Tibial nerve (tissue), 4 donors: ENCODE measurements around the gene KIF21B. TPM values are rescaled to one million over a fixed set of nuclear protein-coding genes. Genes with fewer than 3 reads are reported as not detected.

ENCODE experiments used
- DNase-seq, 2 donors: peaks; one replicate each; pipeline ENCODE4 v3.0.0-alpha.2; 2019; ENCODE audit warnings: low spot score in 2 of 2
- H3K27ac ChIP-seq, 4 donors: fragments of 200-600 bp; sonication (generic) in 3 of 4; one replicate each; pipeline ENCODE4 v1.5.1; 2017 to 2019; ENCODE audit warnings: mild to moderate bottlenecking in 1 of 4
- H3K27me3 ChIP-seq, 2 donors: fragments of 200-600 bp; sonication (generic) in 1 of 2; one replicate each; pipeline versions ENCODE4 v1.5.1 to v1.6.0; 2017 to 2019
- H3K36me3 ChIP-seq, 3 donors: fragments of 200-600 bp; sonication (generic); one replicate each; pipeline ENCODE4 v1.5.1; 2018 to 2019
- H3K4me1 ChIP-seq, 4 donors: fragments of 200-600 bp; sonication (generic) in 3 of 4; one replicate each; pipeline ENCODE4 v1.5.1; 2017 to 2019
- H3K4me3 ChIP-seq, 4 donors: fragments of 200-600 bp; sonication (generic) in 3 of 4; one replicate each; pipeline ENCODE4 v1.5.1; 2017 to 2019; ENCODE audit warnings: mild to moderate bottlenecking in 1 of 4, moderate library complexity in 1 of 4
- H3K9me3 ChIP-seq, 4 donors: fragments of 200-600 bp; sonication (generic) in 3 of 4; one replicate each; pipeline ENCODE4 v1.5.1; 2017 to 2019
- EP300 ChIP-seq, 2 donors: sonication (generic); formaldehyde crosslinking; IDR thresholded peaks; one replicate each; pipeline ENCODE4 v1.6.1; 2017; ENCODE audit warnings: antibody characterized with exemption in 2 of 2, mild to moderate bottlenecking in 1 of 2
- POLR2A ChIP-seq, 2 donors: fragments of 450-650 bp; IDR thresholded peaks; one replicate each; pipeline ENCODE4 v1.6.1; 2017; ENCODE audit warnings: antibody characterized with exemption in 2 of 2, mild to moderate bottlenecking in 2 of 2, moderate library complexity in 2 of 2
- WGBS, 2 donors: methylation state at CpG; one replicate each; pipeline ENCODE4 v1.1.5; 2018; 5-methylcytosine and 5-hydroxymethylcytosine counted together
- total RNA-seq, 4 donors: library from RNA; depleted of rRNA; stranded (reverse); fragments of >200 nt; gene quantifications; one replicate each; pipeline ENCODE4 v1.1.0, GENCODE V29; 2016
- TF ChIP-seq, protein P1 (sequence below), 5 experiments: fragments of 200-600 bp in 3 of 5; fragments of 450-650 bp in 2 of 5; sonication (generic) in 3 of 5; IDR thresholded peaks; one replicate each; pipeline ENCODE4 v1.5.1; 2016 to 2019; ENCODE audit warnings: antibody characterized with exemption in 5 of 5, mild to moderate bottlenecking in 3 of 5, moderate library complexity in 2 of 5

Gene KIF21B
- total RNA-seq, 4 donors from 2014 or later = 0.84 to 3.3 (median 2.6) TPM

GRCh38 chr1:201021630-201022492, 1.7 kb downstream of the KIF21B start:
- H3K27me3 ChIP-seq = no peaks in the 10 kb centered on the region
- no peaks in the 10 kb centered on the region for H3K36me3 ChIP-seq
- H3K27ac ChIP-seq = peak overlapping the region in 1 of 4 donors; percentile 82
- H3K4me1 ChIP-seq = peaks cover 0 to 65% (median 35%) of the 10 kb centered on the region in 4 donors
- no peak for TF ChIP-seq POLR2A (IDR thresholded peaks at IDR 0.05)
- TF ChIP-seq, protein P1, sequence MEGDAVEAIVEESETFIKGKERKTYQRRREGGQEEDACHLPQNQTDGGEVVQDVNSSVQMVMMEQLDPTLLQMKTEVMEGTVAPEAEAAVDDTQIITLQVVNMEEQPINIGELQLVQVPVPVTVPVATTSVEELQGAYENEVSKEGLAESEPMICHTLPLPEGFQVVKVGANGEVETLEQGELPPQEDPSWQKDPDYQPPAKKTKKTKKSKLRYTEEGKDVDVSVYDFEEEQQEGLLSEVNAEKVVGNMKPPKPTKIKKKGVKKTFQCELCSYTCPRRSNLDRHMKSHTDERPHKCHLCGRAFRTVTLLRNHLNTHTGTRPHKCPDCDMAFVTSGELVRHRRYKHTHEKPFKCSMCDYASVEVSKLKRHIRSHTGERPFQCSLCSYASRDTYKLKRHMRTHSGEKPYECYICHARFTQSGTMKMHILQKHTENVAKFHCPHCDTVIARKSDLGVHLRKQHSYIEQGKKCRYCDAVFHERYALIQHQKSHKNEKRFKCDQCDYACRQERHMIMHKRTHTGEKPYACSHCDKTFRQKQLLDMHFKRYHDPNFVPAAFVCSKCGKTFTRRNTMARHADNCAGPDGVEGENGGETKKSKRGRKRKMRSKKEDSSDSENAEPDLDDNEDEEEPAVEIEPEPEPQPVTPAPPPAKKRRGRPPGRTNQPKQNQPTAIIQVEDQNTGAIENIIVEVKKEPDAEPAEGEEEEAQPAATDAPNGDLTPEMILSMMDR (IDR thresholded peaks at IDR 0.05) = no peak
- no peak for TF ChIP-seq EP300 (IDR thresholded peaks at IDR 0.05)
- DNase-seq = no peak
- H3K4me3 ChIP-seq = peak overlapping the region in 2 of 4 donors; percentile 63 to 65
- no peaks in the 10 kb centered on the region for H3K9me3 ChIP-seq
- 78 to 79% methylated on average over 7 of the region's 7 CpGs for WGBS, 2 donors

- Histone ChIP-seq H3K27me3 (no peaks in the 10 kb centered on the region), H3K9me3 (no peaks in the 10 kb centered on the region), H3K4me1 (peaks cover 0 to 65% (median 36%) of the 10 kb centered on the region in 4 donors), H3K36me3 (no peaks in the 10 kb centered on the region), H3K4me3 (no peak overlapping the region), H3K27ac (peak overlapping the region in 1 of 4 donors; percentile 82)
- DNase-seq = no peak
- 52 to 58% methylated on average over 11 of the region's 11 CpGs for WGBS, 2 donors
- TF ChIP-seq, protein P1 (IDR thresholded peaks at IDR 0.05) = no peak
Observed at GRCh38 chr1:201020721-201021629, 2.5 kb downstream of the KIF21B start.

DNA sequence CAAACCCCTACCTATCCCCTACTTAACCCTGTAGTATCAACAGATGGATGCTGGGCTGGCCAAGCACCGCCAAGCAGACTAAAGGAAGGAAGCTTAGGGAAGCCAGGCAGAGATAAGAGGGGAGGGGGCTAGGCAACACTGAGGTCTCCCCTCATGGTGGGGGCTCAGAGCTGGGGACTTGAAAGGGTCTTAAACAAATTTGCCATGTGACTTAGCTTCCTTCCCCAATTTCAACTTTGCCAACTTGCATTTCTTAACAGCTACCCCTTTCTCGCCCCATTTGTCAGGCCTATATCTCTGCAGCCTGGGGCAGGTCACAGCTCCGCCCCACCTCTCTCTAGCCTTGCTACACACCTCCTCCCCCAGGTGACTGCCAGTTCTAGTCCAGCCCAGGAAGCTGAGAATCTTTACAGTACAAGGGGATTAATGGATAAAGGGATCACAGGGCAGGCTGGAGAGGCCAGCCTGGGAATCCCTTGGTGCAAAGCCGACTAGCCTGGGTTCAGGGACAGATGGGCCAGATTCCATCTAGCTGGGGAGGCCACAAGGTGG, 3.4 kb downstream of the KIF21B start:
- Histone ChIP-seq H3K9me3 (no peaks in the 10 kb centered on the region), H3K4me1 (peaks cover 0 to 60% (median 40%) of the 10 kb centered on the region in 4 donors), H3K4me3 (no peak overlapping the region), H3K36me3 (no peaks in the 10 kb centered on the region), H3K27me3 (no peaks in the 10 kb centered on the region), H3K27ac (peak overlapping the region in 1 of 4 donors; percentile 82)
- DNase-seq = no peak
- 75 to 84% methylated on average over 4 of the region's 4 CpGs for WGBS, 2 donors
- TF ChIP-seq, protein P1 (IDR thresholded peaks at IDR 0.05) = no peak
- TF ChIP-seq EP300 (IDR thresholded peaks at IDR 0.05) (no peak), POLR2A (IDR thresholded peaks at IDR 0.05) (no peak)

GRCh38 chr1:201019321-201019977, 4.1 kb downstream of the KIF21B start:
- DNase-seq = peak in 1 of 2 donors; percentile 36
- H3K27me3 ChIP-seq = no peaks in the 10 kb centered on the region
- no peaks in the 10 kb centered on the region for H3K9me3 ChIP-seq
- no peak overlapping the region for H3K4me3 ChIP-seq
- H3K4me1 ChIP-seq = peaks cover 0 to 63% (median 42%) of the 10 kb centered on the region in 4 donors
- TF ChIP-seq, protein P1 (IDR thresholded peaks at IDR 0.05) = no peak
- TF ChIP-seq EP300 (IDR thresholded peaks at IDR 0.05) (no peak), POLR2A (IDR thresholded peaks at IDR 0.05) (peak in 1 of 2 donors; percentile 13)
- H3K27ac ChIP-seq = peak overlapping the region in 1 of 4 donors; percentile 82
- H3K36me3 ChIP-seq = no peaks in the 10 kb centered on the region
- 81 to 82% methylated on average over 5 of the region's 5 CpGs for WGBS, 2 donors
